K562 (cell line): Measurements from ENCODE around the gene SAMD3.
"Not testable (repeated sequence)": the region's sequence is repeated elsewhere in the genome, so short reads cannot be mapped to it uniquely, and the experiment has no call there.

Experiments used
- BRCA1 ChIP-seq, 2 experiments: fragments of 450-650 bp in 1 of 2; sonication (generic) in 1 of 2; formaldehyde crosslinking in 1 of 2; IDR thresholded peaks; 2 replicates each; pipeline versions ENCODE4 v1.5.0 to v1.6.1; 2017 to 2020; ENCODE audit warnings: mild to moderate bottlenecking in 1 of 2, missing genetic modification reagents in 1 of 2
- CBX3 ChIP-seq, 2 experiments: IDR thresholded peaks; 1 replicate in 1 of 2; 2 replicates in 1 of 2; pipeline ENCODE4 v1.6.1; 2012; ENCODE audit warnings: inconsistent platforms in 2 of 2, low read length in 2 of 2, borderline replicate concordance in 1 of 2, control low read depth in 1 of 2
- CHD7 ChIP-seq: fragments of 200-600 bp; sonication (generic); IDR thresholded peaks from one replicate; pipeline ENCODE4 v1.6.1; 2012; ENCODE audit warnings: mild to moderate bottlenecking, low read depth, low read length, inconsistent platforms
- CREBBP ChIP-seq: IDR thresholded peaks from one replicate; pipeline ENCODE4 v1.6.1; 2012; ENCODE audit warnings: low read depth, mild to moderate bottlenecking, control low read depth, inconsistent platforms, low read length
- EP300 ChIP-seq: IDR thresholded peaks from 2 replicates; pipeline ENCODE4 v1.6.1; 2012; ENCODE audit warnings: low read length, improper control_type of control experiment
- MXI1 ChIP-seq: IDR thresholded peaks from 2 replicates; pipeline ENCODE4 v1.6.1; 2011; ENCODE audit warnings: low read depth, mild to moderate bottlenecking, improper control_type of control experiment, low read length
- POLR2A ChIP-seq: fragments of 450-650 bp; conservative IDR thresholded peaks from 2 replicates; pipeline ENCODE4 v1.6.1; 2016
- RAD21 ChIP-seq, 2 experiments: fragments of 250-450 bp in 1 of 2; fragments of 450-650 bp in 1 of 2; sonication (Bioruptor Pico) in 1 of 2; formaldehyde crosslinking in 1 of 2; IDR thresholded peaks in 1 of 2; conservative IDR thresholded peaks in 1 of 2; 2 replicates each; pipeline versions ENCODE4 v1.4.0 to v1.8.0; 2020 to 2022; ENCODE audit warnings: mild to moderate bottlenecking in 2 of 2, moderate library complexity in 1 of 2
- SNIP1 ChIP-seq: fragments of 450-650 bp; IDR thresholded peaks from 2 replicates; pipeline ENCODE4 v1.7.1; 2017; ENCODE audit warnings: low read depth, mild to moderate bottlenecking
- SRF ChIP-seq, 2 experiments: fragments of 250-450, 450-650 bp in 1 of 2; sonication (Bioruptor Pico) in 1 of 2; sonication (generic) in 1 of 2; formaldehyde crosslinking; IDR thresholded peaks; 2 replicates each; pipeline versions ENCODE4 v1.5.0 to v1.5.1; 2020 to 2022; ENCODE audit warnings: mild to moderate bottlenecking in 1 of 2, missing genetic modification reagents in 1 of 2
- USF2 ChIP-seq: sonication (generic); formaldehyde crosslinking; IDR thresholded peaks from 2 replicates; pipeline ENCODE4 v1.5.0; 2020; ENCODE audit warnings: missing genetic modification reagents
- ZNF41 ChIP-seq: fragments of 250-450 bp; sonication (Bioruptor Pico); conservative IDR thresholded peaks from 2 replicates; pipeline ENCODE4 v1.4.0; 2020; ENCODE audit warnings: mild to moderate bottlenecking
- ZNF79 ChIP-seq: fragments of 250-450 bp; sonication (Bioruptor Pico); IDR thresholded peaks from 2 replicates; pipeline ENCODE4 v1.4.0; 2020; ENCODE audit warnings: low read depth, mild to moderate bottlenecking, moderate library complexity

GRCh38 chr6:130265553-130265952 is 42.8 kb upstream of the SAMD3 start:
- not testable (repeated sequence) for TF ChIP-seq BRCA1 (IDR thresholded peaks at IDR 0.05); BRCA1 (CRISPR knock-in tag; IDR thresholded peaks at IDR 0.05); ZNF79 (CRISPR knock-in tag); SNIP1; RAD21 (CRISPR knock-in tag; conservative IDR thresholded peaks at IDR 0.05 in 1 of 2, IDR thresholded peaks at IDR 0.05 in 1 of 2); CBX3 (IDR thresholded peaks at IDR 0.05; ENCODE audit: borderline replicate concordance in 1 of 2, low read length in 2 of 2); MXI1; POLR2A; ZNF41 (CRISPR knock-in tag); SRF (CRISPR knock-in tag; IDR thresholded peaks at IDR 0.05); CREBBP; USF2 (CRISPR knock-in tag); EP300; CHD7
